Thymus (tissue), 14 donors: ENCODE results near the gene NCSTN. TPM values are rescaled to one million over a fixed set of nuclear protein-coding genes. Genes with fewer than 3 reads are reported as not detected.

ENCODE experiments used
- DNase-seq, 9 donors: peaks; one replicate each; pipeline ENCODE4 v3.0.0-alpha.2; 2013; ENCODE audit warnings: low spot score in 9 of 9, low read depth in 6 of 9, missing footprints in 1 of 9
- H3K27ac ChIP-seq, 2 donors: one replicate each; pipeline ENCODE4 v1.5.1; 2013; ENCODE audit warnings: control low read depth in 1 of 2, low read depth in 1 of 2, low read length in 1 of 2, mild to moderate bottlenecking in 1 of 2, moderate library complexity in 1 of 2
- H3K27me3 ChIP-seq, 2 donors: one replicate each; pipeline ENCODE4 v1.5.1; 2013; ENCODE audit warnings: low read length in 1 of 2; ENCODE audit not compliant: control insufficient read depth in 2 of 2, insufficient read depth in 1 of 2
- H3K36me3 ChIP-seq, 2 donors: one replicate each; pipeline ENCODE4 v1.5.1; 2013; ENCODE audit warnings: low read length in 1 of 2, mild to moderate bottlenecking in 1 of 2, moderate library complexity in 1 of 2; ENCODE audit not compliant: control insufficient read depth in 2 of 2, insufficient read depth in 2 of 2
- H3K4me1 ChIP-seq, 2 donors: one replicate each; pipeline ENCODE4 v1.5.1; 2013; ENCODE audit warnings: low read length in 2 of 2; ENCODE audit not compliant: control insufficient read depth in 2 of 2, insufficient read depth in 2 of 2
- H3K4me3 ChIP-seq, 2 donors: one replicate each; pipeline ENCODE4 v1.5.1; 2013; ENCODE audit warnings: low read length in 2 of 2, control low read depth in 1 of 2, mild to moderate bottlenecking in 1 of 2
- H3K9me3 ChIP-seq, 2 donors: one replicate each; pipeline ENCODE4 v1.5.1; 2013; ENCODE audit warnings: low read length in 1 of 2, mild to moderate bottlenecking in 1 of 2; ENCODE audit not compliant: control insufficient read depth in 2 of 2, insufficient read depth in 1 of 2
- WGBS: extraction: QIAGEN DNeasy Blood & Tissue Kit; methylation state at CpG from one replicate; pipeline ENCODE4 v1.1.7; 2013; 5-methylcytosine and 5-hydroxymethylcytosine counted together
- long read RNA-seq, 10 donors: transcript quantifications; one replicate each; lab custom pipeline, GENCODE V29; 2026
- polyA plus RNA-seq: library from polyadenylated mRNA; stranded (reverse); fragments of 200-250 nt; gene quantifications from one replicate; pipeline ENCODE4 v1.2.3, GENCODE V29; 2013
- total RNA-seq: library from RNA; stranded (reverse); fragments of 120-200 nt; gene quantifications from one replicate; pipeline ENCODE4 v1.2.4, GENCODE V29; 2013
- donor health status: healthy.

NCSTN gene
- 22.2 TPM for total RNA-seq
- 40.0 TPM for polyA plus RNA-seq
- long read RNA-seq, donor 1, partial matches to known transcripts, result 0 of 2 reads
- long read RNA-seq, donor 1, other reads (novel, unspliced or antisense), result 0 of 2 reads
- long read RNA-seq, donor 2, transcript NCSTN-201 (17 exons, 2,936 nt), result major isoform, 15 of 24 reads
- long read RNA-seq, donor 2, partial matches to known transcripts, result 6 of 24 reads
- long read RNA-seq, donor 2, other reads (novel, unspliced or antisense), result 0 of 24 reads
- long read RNA-seq, donor 3, transcript NCSTN-201 (17 exons, 2,936 nt), result major isoform, 12 of 31 reads
- long read RNA-seq, donor 3, partial matches to known transcripts, result 15 of 31 reads
- long read RNA-seq, donor 3, other reads (novel, unspliced or antisense), result 0 of 31 reads
- long read RNA-seq, donor 4, partial matches to known transcripts, result 5 of 7 reads
- long read RNA-seq, donor 4, other reads (novel, unspliced or antisense), result 0 of 7 reads
- long read RNA-seq, donor 5, transcript NCSTN-201 (17 exons, 2,936 nt), result major isoform, 10 of 63 reads
- long read RNA-seq, donor 5, transcript NCSTN-212 (2 exons, 856 nt), result minor isoform, 5 of 63 reads
- long read RNA-seq, donor 5, partial matches to known transcripts, result 48 of 63 reads
- long read RNA-seq, donor 5, other reads (novel, unspliced or antisense), result 0 of 63 reads
- long read RNA-seq, donor 6, transcript NCSTN-201 (17 exons, 2,936 nt), result major isoform, 6 of 12 reads
- long read RNA-seq, donor 6, partial matches to known transcripts, result 6 of 12 reads
- long read RNA-seq, donor 6, other reads (novel, unspliced or antisense), result 0 of 12 reads
- long read RNA-seq, donor 7, transcript NCSTN-201 (17 exons, 2,936 nt), result major isoform, 11 of 16 reads
- long read RNA-seq, donor 7, partial matches to known transcripts, result 5 of 16 reads
- long read RNA-seq, donor 7, other reads (novel, unspliced or antisense), result 0 of 16 reads
- long read RNA-seq, donor 8, partial matches to known transcripts, result 0 of 3 reads
- long read RNA-seq, donor 8, other reads (novel, unspliced or antisense), result 0 of 3 reads
- long read RNA-seq, donor 9, partial matches to known transcripts, result 6 of 9 reads
- long read RNA-seq, donor 9, other reads (novel, unspliced or antisense), result 0 of 9 reads
- long read RNA-seq, donor 10, partial matches to known transcripts, result 14 of 17 reads
- long read RNA-seq, donor 10, other reads (novel, unspliced or antisense), result 0 of 17 reads

GRCh38 chr1:160342953-160343869, at the start of gene NCSTN, which contains the start of gene COPA:
NCSTN (plus strand) TSS chr1:160343383; CDS start chr1:160343397, 14 bp downstream.
COPA (minus strand) TSS chr1:160343250; CDS start chr1:160343170, 80 bp downstream.
- peak; percentile 82 to 97 (median 89) for DNase-seq
- Histone ChIP-seq H3K9me3 (no peaks in the 10 kb centered on the region), H3K36me3 (peaks cover 15 to 44% of the 10 kb centered on the region in 2 donors), H3K4me3 (peak within 1 kb of the TSS; percentile 80 to 95), H3K4me1 (peaks cover 11% of the 10 kb centered on the region in 2 donors), H3K27ac (peak within 1 kb of the TSS; percentile 93 to 96), H3K27me3 (no peaks in the 10 kb centered on the region)
- under 1% methylated on average over 58 of the region's 58 CpGs for WGBS

GRCh38 chr1:160296036-160296435, 47.1 kb upstream of the NCSTN start:
- Histone ChIP-seq H3K4me3 (no peak overlapping the region), H3K36me3 (peaks cover 82 to 85% of the 10 kb centered on the region in 2 donors), H3K4me1 (no peaks in the 10 kb centered on the region), H3K27me3 (no peaks in the 10 kb centered on the region), H3K9me3 (no peaks in the 10 kb centered on the region), H3K27ac (no peak overlapping the region)
- DNase-seq, result no peak
- 97% methylated on average over 1 of the region's 1 CpG for WGBS

GRCh38 chr1:160300173-160300572, 43.0 kb upstream of the NCSTN start:
- H3K27me3 ChIP-seq, result no peaks in the 10 kb centered on the region

GRCh38 chr1:160307118-160307791, 35.9 kb upstream of the NCSTN start:
- H3K27me3 ChIP-seq, result no peaks in the 10 kb centered on the region
- WGBS, result 98% methylated on average over 13 of the region's 13 CpGs
- peaks cover 0 to 3% of the 10 kb centered on the region in 2 donors for H3K9me3 ChIP-seq
- no peak overlapping the region for H3K4me3 ChIP-seq
- no peaks in the 10 kb centered on the region for H3K4me1 ChIP-seq
- no peak overlapping the region for H3K27ac ChIP-seq
- no peak for DNase-seq
- peaks cover 65 to 79% of the 10 kb centered on the region in 2 donors for H3K36me3 ChIP-seq

More at GRCh38 chr1:160300173-160300572, 43.0 kb upstream of the NCSTN start:
- H3K4me1 ChIP-seq, result no peaks in the 10 kb centered on the region
- peaks cover 55 to 63% of the 10 kb centered on the region in 2 donors for H3K36me3 ChIP-seq
- no peak for DNase-seq
- H3K27ac ChIP-seq, result no peak overlapping the region
- 83% methylated on average over 7 of the region's 7 CpGs for WGBS
- H3K4me3 ChIP-seq, result no peak overlapping the region
- H3K9me3 ChIP-seq, result no peaks in the 10 kb centered on the region

- Histone ChIP-seq H3K9me3 (peaks cover 0 to 3% of the 10 kb centered on the region in 2 donors), H3K4me3 (no peak overlapping the region), H3K36me3 (peaks cover 65 to 89% of the 10 kb centered on the region in 2 donors), H3K27me3 (no peaks in the 10 kb centered on the region), H3K4me1 (no peaks in the 10 kb centered on the region), H3K27ac (no peak overlapping the region)
- no peak for DNase-seq
- WGBS, result 98% methylated on average over 4 of the region's 4 CpGs
These were observed 34.6 kb upstream of the NCSTN start for GRCh38 chr1:160308451-160309184.

- no peaks in the 10 kb centered on the region for H3K4me1 ChIP-seq
- no peak overlapping the region for H3K4me3 ChIP-seq
- peaks cover 66 to 88% of the 10 kb centered on the region in 2 donors for H3K36me3 ChIP-seq
- H3K27ac ChIP-seq, result no peak overlapping the region
- H3K9me3 ChIP-seq, result peaks cover 0 to 3% of the 10 kb centered on the region in 2 donors
- H3K27me3 ChIP-seq, result no peaks in the 10 kb centered on the region
- no peak for DNase-seq
These were observed 34.0 kb upstream of the NCSTN start for GRCh38 chr1:160309185-160309557.

- Histone ChIP-seq H3K4me1 (no peaks in the 10 kb centered on the region), H3K4me3 (no peak overlapping the region), H3K36me3 (peaks cover 65 to 92% of the 10 kb centered on the region in 2 donors), H3K27ac (no peak overlapping the region), H3K27me3 (no peaks in the 10 kb centered on the region), H3K9me3 (peaks cover 0 to 3% of the 10 kb centered on the region in 2 donors)
- no peak for DNase-seq
- WGBS, result 98% methylated on average over 1 of the region's 1 CpG
These were observed 33.6 kb upstream of the NCSTN start for GRCh38 chr1:160309571-160309970.
